Measurements from ENCODE around the gene CUX1. TPM values are rescaled to one million over a fixed set of nuclear protein-coding genes. Genes with fewer than 3 reads are reported as not detected.

Gene CUX1
- total and polyA plus RNA-seq, 2 donors (not counting 1 experiment from before 2014, with no cell fraction given): 22.7 to 38.1 TPM

DNA sequence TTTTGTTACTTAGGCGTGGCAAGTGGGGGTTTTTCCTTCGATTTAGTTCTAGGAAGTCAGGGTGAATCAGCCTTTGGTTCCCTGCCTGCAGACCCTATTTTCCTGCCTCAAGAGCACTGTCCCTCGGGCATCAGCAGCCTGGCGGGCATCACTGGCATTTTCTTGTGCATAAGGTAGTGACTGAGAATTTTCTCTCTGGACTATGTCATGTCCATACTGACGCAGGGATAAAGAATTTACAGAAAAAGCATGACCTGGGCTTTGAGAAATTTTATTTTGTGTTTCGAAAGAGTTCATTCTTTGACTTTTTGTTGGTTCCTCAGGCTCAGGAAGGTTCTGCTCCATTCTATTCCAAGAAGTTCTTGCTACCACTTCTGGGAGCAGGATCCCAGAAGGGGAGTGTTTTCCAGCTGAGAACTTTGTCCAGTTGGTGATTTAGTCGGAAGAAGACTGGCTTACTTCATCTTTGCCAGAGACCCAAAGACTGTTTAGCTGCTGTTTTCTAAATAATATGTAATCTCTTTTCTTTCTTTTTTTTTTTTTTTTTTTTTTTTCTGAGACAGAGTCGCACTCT is 255.3 kb downstream of the CUX1 start:
- no peaks in the 10 kb centered on the region for H3K9me3 ChIP-seq (ENCODE audit: control insufficient read depth, insufficient read depth, low read depth, low read length)
- H3K9ac ChIP-seq (ENCODE audit: insufficient read depth, low read length): no peak overlapping the region
- H4K20me1 ChIP-seq (ENCODE audit: control insufficient read depth, extremely low read depth, insufficient read depth, low read length): no peaks in the 10 kb centered on the region
- peaks cover 2% of the 10 kb centered on the region for H3K36me3 ChIP-seq (ENCODE audit: control insufficient read depth, insufficient read depth, low read length)
- H3K4me3 ChIP-seq (replicated peaks in 1 of 4; ENCODE audit: control extremely low read depth in 1 of 4, insufficient read depth in 1 of 4, low read depth in 3 of 4, low read length in 4 of 4): no peak overlapping the region
- no peak for DNase-seq (ENCODE audit: low read depth in 2 of 2)
- H3K4me2 ChIP-seq (ENCODE audit: extremely low read depth, insufficient read depth, low read length): no peak overlapping the region
- H2AFZ ChIP-seq (ENCODE audit: low read length): no peak overlapping the region
- TF ChIP-seq, protein P1, sequence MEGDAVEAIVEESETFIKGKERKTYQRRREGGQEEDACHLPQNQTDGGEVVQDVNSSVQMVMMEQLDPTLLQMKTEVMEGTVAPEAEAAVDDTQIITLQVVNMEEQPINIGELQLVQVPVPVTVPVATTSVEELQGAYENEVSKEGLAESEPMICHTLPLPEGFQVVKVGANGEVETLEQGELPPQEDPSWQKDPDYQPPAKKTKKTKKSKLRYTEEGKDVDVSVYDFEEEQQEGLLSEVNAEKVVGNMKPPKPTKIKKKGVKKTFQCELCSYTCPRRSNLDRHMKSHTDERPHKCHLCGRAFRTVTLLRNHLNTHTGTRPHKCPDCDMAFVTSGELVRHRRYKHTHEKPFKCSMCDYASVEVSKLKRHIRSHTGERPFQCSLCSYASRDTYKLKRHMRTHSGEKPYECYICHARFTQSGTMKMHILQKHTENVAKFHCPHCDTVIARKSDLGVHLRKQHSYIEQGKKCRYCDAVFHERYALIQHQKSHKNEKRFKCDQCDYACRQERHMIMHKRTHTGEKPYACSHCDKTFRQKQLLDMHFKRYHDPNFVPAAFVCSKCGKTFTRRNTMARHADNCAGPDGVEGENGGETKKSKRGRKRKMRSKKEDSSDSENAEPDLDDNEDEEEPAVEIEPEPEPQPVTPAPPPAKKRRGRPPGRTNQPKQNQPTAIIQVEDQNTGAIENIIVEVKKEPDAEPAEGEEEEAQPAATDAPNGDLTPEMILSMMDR (conservative IDR thresholded peaks at IDR 0.05 in 1 of 2, IDR thresholded peaks at IDR 0.05 in 1 of 2; ENCODE audit: low read depth in 1 of 2, low read length in 2 of 2): no peak
- no peaks in the 10 kb centered on the region for H3K4me1 ChIP-seq (ENCODE audit: control insufficient read depth, extremely low read depth, insufficient read depth, low read length)
- no peaks in the 10 kb centered on the region for H3K27me3 ChIP-seq (ENCODE audit: control insufficient read depth, insufficient read depth, low read length)
- H3K27ac ChIP-seq (ENCODE audit: insufficient read depth, low read length): no peak overlapping the region
- no peaks in the 10 kb centered on the region for H3K79me2 ChIP-seq (ENCODE audit: control insufficient read depth, insufficient read depth, low read length)

DNA sequence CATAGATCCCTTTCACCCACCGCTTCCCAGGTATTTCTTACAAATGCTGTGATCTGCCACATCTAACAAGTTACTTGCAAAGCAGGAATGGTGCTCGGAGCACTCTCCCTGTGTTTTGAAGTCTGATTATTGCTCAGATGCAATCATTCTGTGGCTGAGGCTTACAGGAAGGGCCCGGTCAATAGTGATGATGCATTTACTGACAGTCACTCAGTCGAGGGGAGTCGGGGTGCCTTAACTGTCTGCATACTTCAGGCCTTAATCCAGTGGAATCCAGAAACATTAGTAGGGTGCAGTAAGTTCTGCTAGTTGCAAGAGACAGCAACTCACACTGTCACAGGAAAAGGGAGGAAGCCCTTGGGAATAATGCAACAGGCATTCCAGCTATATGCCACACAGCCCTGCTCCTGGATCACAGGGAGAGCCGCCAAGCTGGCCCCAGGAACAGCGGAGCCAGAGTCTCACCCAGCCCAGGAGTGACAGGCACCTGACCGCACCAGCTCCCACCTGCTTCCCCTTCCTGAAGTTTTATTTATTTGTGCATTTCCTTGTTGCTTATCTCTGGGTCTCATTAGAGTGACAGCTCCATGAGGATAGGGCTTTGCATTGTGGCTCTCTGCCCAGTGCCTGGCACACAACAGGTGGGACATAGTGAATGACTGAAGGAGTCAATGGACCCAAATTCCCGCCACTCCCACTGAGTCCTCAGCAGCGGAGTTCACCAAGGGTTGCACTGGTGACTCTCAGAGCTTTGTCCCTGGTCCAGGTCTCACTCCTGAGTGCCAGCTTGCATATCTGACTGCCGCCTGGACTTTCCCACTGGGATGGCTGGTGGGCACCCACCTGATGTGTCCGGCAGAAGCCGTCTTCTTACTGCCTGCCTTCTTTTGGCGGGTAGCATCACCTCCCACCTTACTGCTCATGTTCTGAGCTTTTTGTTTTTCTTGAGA is 256.8 kb downstream of the CUX1 start:
- Histone ChIP-seq H3K79me2 (ENCODE audit: control insufficient read depth, insufficient read depth, low read length) (no peaks in the 10 kb centered on the region), H3K27ac (ENCODE audit: insufficient read depth, low read length) (no peak overlapping the region), H2AFZ (ENCODE audit: low read length) (no peak overlapping the region), H3K4me1 (ENCODE audit: control insufficient read depth, extremely low read depth, insufficient read depth, low read length) (no peaks in the 10 kb centered on the region), H3K4me2 (ENCODE audit: extremely low read depth, insufficient read depth, low read length) (no peak overlapping the region), H3K27me3 (ENCODE audit: control insufficient read depth, insufficient read depth, low read length) (no peaks in the 10 kb centered on the region), H4K20me1 (ENCODE audit: control insufficient read depth, extremely low read depth, insufficient read depth, low read length) (no peaks in the 10 kb centered on the region), H3K4me3 (replicated peaks in 1 of 4; ENCODE audit: control extremely low read depth in 1 of 4, insufficient read depth in 1 of 4, low read depth in 3 of 4, low read length in 4 of 4) (no peak overlapping the region), H3K36me3 (ENCODE audit: control insufficient read depth, insufficient read depth, low read length) (peaks cover 2% of the 10 kb centered on the region), H3K9ac (ENCODE audit: insufficient read depth, low read length) (no peak overlapping the region), H3K9me3 (ENCODE audit: control insufficient read depth, insufficient read depth, low read depth, low read length) (no peaks in the 10 kb centered on the region)
- TF ChIP-seq, protein P1 (conservative IDR thresholded peaks at IDR 0.05 in 1 of 2, IDR thresholded peaks at IDR 0.05 in 1 of 2; ENCODE audit: low read depth in 1 of 2, low read length in 2 of 2): no peak
- TF ChIP-seq EZH2 (IDR thresholded peaks at IDR 0.05; ENCODE audit: low read length, missing control alignments): no peak
- no peak for DNase-seq (ENCODE audit: low read depth in 2 of 2)

DNA sequence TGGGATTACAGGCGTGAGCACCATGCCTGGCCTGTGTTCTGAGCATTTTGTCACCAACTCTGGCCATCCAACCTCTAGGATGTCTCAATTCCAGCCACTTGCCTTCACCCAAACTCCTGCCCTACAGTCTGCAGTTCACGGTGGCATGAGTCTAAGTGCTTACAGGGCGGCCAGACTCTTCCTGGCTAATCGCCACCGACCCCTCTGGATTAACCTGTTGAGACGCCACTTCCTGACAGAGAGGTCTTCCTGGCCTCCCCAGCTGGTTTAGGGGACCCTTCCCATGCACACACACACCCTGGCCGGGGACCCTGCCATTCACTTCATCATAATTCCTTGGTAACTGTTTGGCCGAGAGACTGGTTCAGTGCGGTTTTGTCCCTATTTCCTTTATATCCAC is 257.7 kb downstream of the CUX1 start:
- no peaks in the 10 kb centered on the region for H4K20me1 ChIP-seq (ENCODE audit: control insufficient read depth, extremely low read depth, insufficient read depth, low read length)
- H3K27ac ChIP-seq (ENCODE audit: insufficient read depth, low read length): no peak overlapping the region
- H3K9me3 ChIP-seq (ENCODE audit: control insufficient read depth, insufficient read depth, low read depth, low read length): no peaks in the 10 kb centered on the region
- H3K27me3 ChIP-seq (ENCODE audit: control insufficient read depth, insufficient read depth, low read length): no peaks in the 10 kb centered on the region
- no peaks in the 10 kb centered on the region for H3K4me1 ChIP-seq (ENCODE audit: control insufficient read depth, extremely low read depth, insufficient read depth, low read length)
- no peak overlapping the region for H3K4me3 ChIP-seq (replicated peaks in 1 of 4; ENCODE audit: control extremely low read depth in 1 of 4, insufficient read depth in 1 of 4, low read depth in 3 of 4, low read length in 4 of 4)
- H3K4me2 ChIP-seq (ENCODE audit: extremely low read depth, insufficient read depth, low read length): no peak overlapping the region
- TF ChIP-seq, protein P1 (conservative IDR thresholded peaks at IDR 0.05 in 1 of 2, IDR thresholded peaks at IDR 0.05 in 1 of 2; ENCODE audit: low read depth in 1 of 2, low read length in 2 of 2): no peak
- no peak for TF ChIP-seq EZH2 (IDR thresholded peaks at IDR 0.05; ENCODE audit: low read length, missing control alignments)
- H2AFZ ChIP-seq (ENCODE audit: low read length): no peak overlapping the region
- no peaks in the 10 kb centered on the region for H3K79me2 ChIP-seq (ENCODE audit: control insufficient read depth, insufficient read depth, low read length)
- H3K36me3 ChIP-seq (ENCODE audit: control insufficient read depth, insufficient read depth, low read length): peaks cover 2% of the 10 kb centered on the region
- no peak overlapping the region for H3K9ac ChIP-seq (ENCODE audit: insufficient read depth, low read length)
- no peak for DNase-seq (ENCODE audit: low read depth in 2 of 2)

Data from fibroblast of lung (primary cell).